GM21423 (cell line): ENCODE measurements around the gene FN3K.
A peak's percentile ranks its signal among the peaks of the same experiment; 100 is the strongest.

Experiments
- ATAC-seq: cut with Tn5 transposase; IDR thresholded peaks from one replicate; pipeline ENCODE4 v1.9.1; 2021; ENCODE audit warnings: mild to moderate bottlenecking, moderate library complexity; ENCODE audit not compliant: unreplicated experiment

Gene FN3K

GRCh38 chr17:82703036-82703745 lies 32.2 kb upstream of the FN3K start:
- no peak for ATAC-seq

- ATAC-seq, result no peak
Observed at GRCh38 chr17:82703935-82704865, 31.2 kb upstream of the FN3K start.

- ATAC-seq, result no peak
Observed at GRCh38 chr17:82704886-82705285, 30.5 kb upstream of the FN3K start.

- ATAC-seq, result no peak
Observed at GRCh38 chr17:82705756-82706155, 29.7 kb upstream of the FN3K start.

- ATAC-seq, result no peak
Observed at GRCh38 chr17:82709024-82709675, 26.3 kb upstream of the FN3K start.

GRCh38 chr17:82709676-82710498 lies 25.5 kb upstream of the FN3K start:
- no peak for ATAC-seq

- no peak for ATAC-seq
Observed at GRCh38 chr17:82710499-82711232, 24.7 kb upstream of the FN3K start.

- no peak for ATAC-seq
Observed at GRCh38 chr17:82713071-82713723, 22.2 kb upstream of the FN3K start.

GRCh38 chr17:82716203-82717010 lies 19.0 kb upstream of the FN3K start, which contains the start of gene FN3KRP:
TSS of gene FN3KRP (plus strand) at chr17:82716706. CDS start at chr17:82716756, 50 bp downstream.
- peak; percentile 81 for ATAC-seq

- ATAC-seq, result no peak
Observed at GRCh38 chr17:82718986-82719685, 16.3 kb upstream of the FN3K start.

GRCh38 chr17:82720204-82720603 lies 15.2 kb upstream of the FN3K start:
- no peak for ATAC-seq

- no peak for ATAC-seq
Observed at GRCh38 chr17:82722341-82723013, 12.9 kb upstream of the FN3K start.

GRCh38 chr17:82723169-82723807 lies 12.1 kb upstream of the FN3K start:
- no peak for ATAC-seq

GRCh38 chr17:82726427-82726826 lies 9.0 kb upstream of the FN3K start:
- no peak for ATAC-seq

- ATAC-seq, result no peak
Observed at GRCh38 chr17:82729479-82730260, 5.7 kb upstream of the FN3K start.

- no peak for ATAC-seq
Observed at GRCh38 chr17:82732118-82732743, 3.2 kb upstream of the FN3K start.
